HG03064 (cell line): ENCODE data around the gene HSPA12A.

Experiments used
- ATAC-seq: cut with Tn5 transposase; IDR thresholded peaks from one replicate; pipeline ENCODE4 v1.9.1; 2021; ENCODE audit warnings: low read depth; ENCODE audit not compliant: unreplicated experiment

The HSPA12A gene

DNA sequence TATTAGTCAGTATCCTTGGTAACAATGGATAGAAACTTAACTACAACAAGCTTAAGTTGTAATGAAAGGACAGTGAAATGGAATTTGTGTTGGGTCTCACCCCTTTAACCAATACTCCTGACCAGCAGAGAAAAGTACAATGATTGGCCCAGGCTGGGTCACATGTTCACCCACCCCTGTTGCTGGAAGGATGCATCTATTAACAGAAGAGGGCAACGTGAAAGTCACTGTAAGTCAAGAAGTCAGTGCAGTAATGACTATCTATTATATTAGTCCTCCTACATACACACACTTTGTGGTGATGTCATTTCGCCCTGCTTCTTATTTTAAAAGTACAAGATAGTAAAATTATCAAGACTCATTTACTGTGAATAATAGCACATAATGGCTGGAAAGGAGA, 105.4 kb downstream of the HSPA12A start:
- no peak for ATAC-seq

DNA sequence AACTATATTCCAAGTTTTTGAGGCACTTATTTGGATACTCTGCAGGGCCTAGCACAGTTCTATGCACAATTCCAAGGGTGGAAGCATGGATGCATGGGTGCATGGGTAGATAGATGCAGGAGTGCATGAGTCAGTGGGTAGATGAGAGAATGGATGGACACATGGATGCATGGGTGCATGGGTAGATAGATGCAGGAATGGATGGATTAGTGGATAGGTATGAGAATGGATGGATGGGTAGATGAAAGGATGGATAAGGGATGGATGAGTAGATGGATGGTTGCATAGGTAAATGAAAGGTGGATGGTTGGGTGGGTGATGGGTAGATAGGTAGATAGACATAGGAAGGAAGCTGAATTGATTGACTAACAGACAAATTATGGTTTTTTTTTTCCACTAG, 106.0 kb downstream of the HSPA12A start:
- ATAC-seq: no peak

DNA sequence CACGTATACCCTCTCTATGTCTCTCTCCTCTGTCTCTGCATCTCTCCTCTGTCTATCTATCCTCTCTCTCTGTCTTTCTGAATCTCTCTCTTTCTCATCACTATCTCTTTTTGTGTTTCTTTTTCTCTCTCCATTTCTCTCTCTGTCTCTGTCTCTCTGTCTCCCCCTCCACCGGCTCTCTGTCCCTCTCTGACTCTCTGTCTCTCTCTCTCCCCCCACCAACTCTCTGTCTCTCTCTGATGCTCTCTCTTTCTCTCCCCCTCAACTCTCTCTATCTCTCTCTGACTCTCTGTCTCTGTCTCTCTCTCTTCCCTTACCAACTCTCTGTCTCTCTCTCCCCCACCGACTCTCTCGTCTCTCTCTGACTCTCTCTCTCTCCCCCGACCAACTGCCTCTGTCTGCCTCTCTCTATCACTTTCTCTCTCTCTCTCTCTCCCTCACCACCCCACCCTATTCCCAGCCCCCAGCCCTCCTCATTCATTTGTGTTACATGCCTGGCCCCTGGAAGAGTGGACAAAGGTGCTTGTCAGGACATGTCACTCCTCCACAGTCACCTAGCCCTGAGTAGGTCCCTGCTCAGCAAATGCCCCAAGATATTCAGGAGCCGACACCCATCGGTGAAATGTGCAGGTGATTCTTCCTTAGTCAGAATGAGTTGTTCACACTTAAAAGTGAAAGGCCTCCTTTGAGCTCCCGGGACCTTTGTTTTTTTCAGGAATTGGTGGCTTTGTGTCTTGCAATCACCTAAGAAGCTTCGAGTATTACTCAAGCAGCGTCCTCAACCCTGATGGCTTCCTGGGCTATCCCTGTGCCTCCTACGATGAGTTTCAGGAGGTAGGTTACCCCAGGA, 108.0 kb downstream of the HSPA12A start:
- ATAC-seq: no peak

GRCh38 chr10:116633216-116633600, 109.2 kb downstream of the HSPA12A start:
- no peak for ATAC-seq

DNA sequence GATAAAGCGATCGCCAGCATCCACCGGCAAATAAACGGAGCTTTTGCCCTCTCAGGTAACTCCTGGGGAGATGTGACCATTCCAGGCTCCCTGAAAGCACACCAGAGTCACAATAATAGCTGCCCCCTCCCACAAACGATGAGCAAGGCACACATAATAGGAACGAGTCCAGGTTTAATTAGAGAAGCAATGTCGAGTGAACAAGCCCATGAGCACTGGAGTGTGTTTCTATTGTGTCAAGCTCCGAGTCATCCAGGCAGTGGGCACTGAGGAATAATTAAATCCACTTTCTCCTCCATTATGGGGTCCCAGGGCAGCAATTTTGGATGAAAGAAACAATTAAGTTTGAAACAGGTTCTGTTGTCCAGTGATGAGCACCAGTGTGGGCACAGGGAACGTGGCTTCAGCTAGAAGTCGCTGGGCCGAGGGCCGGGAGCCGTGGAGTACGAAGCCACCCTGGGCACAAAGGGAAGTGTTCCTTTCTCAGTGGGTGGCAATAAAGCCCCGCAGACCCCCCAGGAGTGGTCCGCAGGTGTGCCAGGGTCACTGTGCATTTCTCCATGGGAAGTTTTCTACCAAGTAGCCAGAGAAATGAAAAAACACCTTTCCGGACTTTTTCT, 109.7 kb downstream of the HSPA12A start:
- ATAC-seq: no peak

GRCh38 chr10:116631871-116632295, 110.5 kb downstream of the HSPA12A start:
- no peak for ATAC-seq

GRCh38 chr10:116630020-116630419, 112.3 kb downstream of the HSPA12A start:
- ATAC-seq: no peak

- no peak for ATAC-seq
These were observed 113.0 kb downstream of the HSPA12A start for GRCh38 chr10:116629340-116629739.

DNA sequence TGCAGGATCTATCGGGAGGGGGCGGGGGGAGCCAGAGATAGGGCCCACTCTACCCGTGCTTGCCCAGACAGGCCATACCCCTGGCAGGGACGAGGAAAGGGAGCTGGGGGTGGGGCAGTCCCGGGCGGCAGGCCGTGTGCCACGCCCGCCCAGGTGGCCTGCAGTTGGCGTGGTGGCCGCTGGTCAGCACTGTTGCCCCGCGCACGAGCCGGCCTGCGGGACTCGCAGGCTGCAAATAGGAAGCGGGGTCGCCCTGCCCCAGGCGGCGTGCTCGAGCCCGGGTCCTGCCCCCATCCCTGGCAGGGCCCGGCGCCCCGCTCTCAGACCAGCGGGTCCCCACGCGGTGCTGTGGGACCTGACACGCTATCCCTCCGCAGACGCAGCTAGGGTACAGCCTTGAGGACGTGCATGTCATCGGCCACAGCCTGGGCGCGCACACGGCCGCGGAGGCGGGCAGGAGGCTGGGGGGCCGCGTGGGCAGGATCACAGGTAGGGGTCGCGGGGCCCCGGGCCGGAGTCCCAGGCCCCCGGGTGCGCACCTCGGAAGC, 114.9 kb downstream of the HSPA12A start:
- ATAC-seq: no peak

DNA sequence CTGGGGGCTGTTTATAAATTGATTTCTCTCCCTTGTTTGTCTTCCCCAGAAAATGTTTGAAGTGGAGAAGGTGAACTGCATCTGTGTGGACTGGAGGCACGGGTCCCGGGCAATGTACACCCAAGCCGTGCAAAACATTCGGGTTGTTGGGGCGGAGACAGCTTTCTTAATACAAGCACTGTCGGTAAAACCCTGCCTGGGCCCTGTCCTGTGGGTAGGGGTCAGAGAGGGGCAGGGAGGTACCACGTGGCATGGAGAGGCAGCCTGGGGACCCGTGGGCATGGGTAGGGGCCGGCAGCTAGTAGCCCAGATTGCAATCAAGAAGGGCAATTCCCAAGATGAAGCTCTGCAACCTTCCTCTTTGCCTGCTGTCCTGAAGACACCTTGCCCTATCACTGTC, 115.6 kb downstream of the HSPA12A start:
- no peak for ATAC-seq

- no peak for ATAC-seq
These were observed 116.5 kb downstream of the HSPA12A start for GRCh38 chr10:116625845-116626244.

DNA sequence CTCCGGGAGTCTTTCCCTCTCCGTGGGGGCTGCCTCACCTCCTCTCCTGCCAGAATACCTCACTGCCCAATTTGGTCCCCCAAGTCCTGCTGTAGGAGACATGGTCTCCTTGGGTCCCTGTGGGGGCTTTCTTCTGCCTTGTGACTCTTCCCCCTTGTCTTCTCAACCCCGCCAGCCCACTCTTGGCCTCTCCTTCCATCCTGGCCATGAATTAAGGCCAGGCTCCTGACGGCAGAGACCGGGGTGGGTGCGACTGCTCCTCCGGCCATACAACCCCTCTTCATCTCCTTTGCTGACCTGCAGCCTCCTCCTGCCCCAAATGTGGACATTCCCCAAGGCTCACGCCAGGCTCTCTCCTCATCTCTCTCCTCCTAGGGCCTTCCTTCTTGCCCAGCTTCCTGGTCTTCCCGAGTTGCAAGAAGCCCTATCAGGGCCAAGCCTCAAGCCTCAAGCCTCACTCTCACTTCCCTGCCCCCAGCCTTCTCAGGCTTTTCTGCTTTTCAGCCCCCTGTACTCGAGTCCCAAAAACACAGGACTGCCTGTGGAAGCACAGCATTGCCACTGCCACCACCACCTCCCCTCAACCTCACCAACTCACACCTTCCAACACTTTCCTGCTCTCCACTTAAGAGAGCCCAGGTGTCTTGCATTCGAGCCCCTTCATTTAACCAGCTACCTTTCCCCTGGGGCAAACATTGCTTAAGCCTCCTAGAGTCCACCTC, 120.3 kb downstream of the HSPA12A start:
- ATAC-seq: no peak

GRCh38 chr10:116621476-116621875, 120.9 kb downstream of the HSPA12A start:
- no peak for ATAC-seq
